ENCODE data around the gene RRP7A. TPM values are rescaled to one million over a fixed set of nuclear protein-coding genes. Genes with fewer than 3 reads are reported as not detected.

Gene RRP7A
- total RNA-seq, 1 donor from 2014 or later, result 39.8 TPM

- no peak for TF ChIP-seq CTCF (IDR thresholded peaks at IDR 0.05; ENCODE audit: insufficient read depth, low read length, severe bottlenecking)
- Histone ChIP-seq H3K27me3 (ENCODE audit: control insufficient read depth, insufficient read depth, low read length) (no peaks in the 10 kb centered on the region), H3K4me3 (ENCODE audit: low read depth, low read length) (no peak overlapping the region), H3K36me3 (ENCODE audit: control insufficient read depth, insufficient read depth, low read length) (no peaks in the 10 kb centered on the region)
- DNase-seq (ENCODE audit: low read depth), result no peak
- FAIRE-seq, result no peak
These were observed 44.5 kb downstream of the RRP7A start for GRCh38 chr22:42475122-42475521.

- H3K27me3 ChIP-seq (ENCODE audit: control insufficient read depth, insufficient read depth, low read length), result no peaks in the 10 kb centered on the region
- no peak overlapping the region for H3K4me3 ChIP-seq (ENCODE audit: low read depth, low read length)
- DNase-seq (ENCODE audit: low read depth) (peak; percentile 67), FAIRE-seq (peak; percentile 23)
- peak; percentile 61 for TF ChIP-seq CTCF (IDR thresholded peaks at IDR 0.05; ENCODE audit: insufficient read depth, low read length, severe bottlenecking)
- no peaks in the 10 kb centered on the region for H3K36me3 ChIP-seq (ENCODE audit: control insufficient read depth, insufficient read depth, low read length)
These were observed 46.0 kb downstream of the RRP7A start for GRCh38 chr22:42473484-42474193.

GRCh38 chr22:42472671-42473070 lies 46.9 kb downstream of the RRP7A start:
- H3K4me3 ChIP-seq (ENCODE audit: low read depth, low read length), result no peak overlapping the region
- H3K27me3 ChIP-seq (ENCODE audit: control insufficient read depth, insufficient read depth, low read length), result no peaks in the 10 kb centered on the region
- no peak for TF ChIP-seq CTCF (IDR thresholded peaks at IDR 0.05; ENCODE audit: insufficient read depth, low read length, severe bottlenecking)
- no peaks in the 10 kb centered on the region for H3K36me3 ChIP-seq (ENCODE audit: control insufficient read depth, insufficient read depth, low read length)
- DNase-seq (ENCODE audit: low read depth) (no peak), FAIRE-seq (no peak)

GRCh38 chr22:42471441-42471840 lies 48.2 kb downstream of the RRP7A start:
- TF ChIP-seq CTCF (IDR thresholded peaks at IDR 0.05; ENCODE audit: insufficient read depth, low read length, severe bottlenecking), result no peak
- no peak overlapping the region for H3K4me3 ChIP-seq (ENCODE audit: low read depth, low read length)
- no peaks in the 10 kb centered on the region for H3K27me3 ChIP-seq (ENCODE audit: control insufficient read depth, insufficient read depth, low read length)
- FAIRE-seq, result no peak
- H3K36me3 ChIP-seq (ENCODE audit: control insufficient read depth, insufficient read depth, low read length), result no peaks in the 10 kb centered on the region
- no peak for DNase-seq (ENCODE audit: low read depth)

GRCh38 chr22:42470366-42471082 lies 49.1 kb downstream of the RRP7A start:
- H3K4me3 ChIP-seq (ENCODE audit: low read depth, low read length), result no peak overlapping the region
- H3K27me3 ChIP-seq (ENCODE audit: control insufficient read depth, insufficient read depth, low read length), result no peaks in the 10 kb centered on the region
- DNase-seq (ENCODE audit: low read depth) (no peak), FAIRE-seq (no peak)
- H3K36me3 ChIP-seq (ENCODE audit: control insufficient read depth, insufficient read depth, low read length), result no peaks in the 10 kb centered on the region
- TF ChIP-seq CTCF (IDR thresholded peaks at IDR 0.05; ENCODE audit: insufficient read depth, low read length, severe bottlenecking), result no peak

Data from bronchial epithelial cell (primary cell).